Epithelial cell of prostate (primary cell): Measurements from ENCODE around the gene WWOX.

Experiments
- DNase-seq: peaks from one replicate; pipeline ENCODE4 v3.0.0-alpha.2; 2011; ENCODE audit warnings: low read depth, low spot score
- H3K27ac ChIP-seq: fragments of 450-650 bp; 2 replicates; pipeline ENCODE4 v1.5.1; 2017; ENCODE audit warnings: mild to moderate bottlenecking

The WWOX gene

DNA sequence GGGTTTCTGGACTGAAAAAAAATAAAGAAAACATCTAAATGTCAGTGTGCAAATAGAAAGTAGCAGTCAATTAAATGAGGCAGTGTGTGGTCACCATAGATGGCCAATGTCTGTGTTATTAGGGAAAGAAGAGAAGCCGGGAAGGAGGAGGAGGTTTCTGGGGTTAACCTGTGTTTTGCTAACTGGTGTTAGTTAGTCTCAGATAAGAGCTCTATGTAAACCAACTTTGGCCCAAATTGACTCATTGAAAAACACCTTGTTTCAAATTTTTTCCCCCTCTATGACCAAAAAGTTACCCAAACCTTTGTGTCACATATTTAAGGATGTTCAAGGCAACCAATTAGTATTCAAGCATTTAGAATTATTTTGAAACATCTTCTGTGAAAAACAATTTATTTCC is 970.2 kb downstream of the WWOX start:
- H3K27ac ChIP-seq: no peak overlapping the region
- no peak for DNase-seq

DNA sequence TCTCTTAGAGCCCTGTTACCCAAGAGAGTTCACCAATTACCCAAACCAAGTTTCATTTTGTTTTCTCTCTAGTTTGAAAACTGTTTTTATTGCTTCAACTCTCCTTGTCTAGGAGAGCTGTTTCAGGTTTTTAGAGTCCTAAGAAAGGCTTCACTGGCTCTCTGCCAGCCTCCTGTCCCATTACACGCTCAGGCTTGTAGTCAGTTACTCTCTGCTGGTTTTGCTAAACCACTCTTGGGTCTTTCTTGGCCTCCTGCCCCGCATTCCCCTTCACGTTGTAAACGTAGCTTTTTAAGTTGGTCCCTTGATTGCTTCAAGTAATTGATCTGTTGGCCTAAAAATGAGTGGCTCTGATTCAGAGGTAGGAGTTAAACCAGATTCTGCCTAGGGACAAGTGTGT is 972.0 kb downstream of the WWOX start:
- no peak overlapping the region for H3K27ac ChIP-seq
- DNase-seq: no peak

GRCh38 chr16:79072517-79072916 is 973.1 kb downstream of the WWOX start:
- no peak for DNase-seq
- H3K27ac ChIP-seq: no peak overlapping the region

GRCh38 chr16:79073566-79073965 is 974.1 kb downstream of the WWOX start:
- no peak overlapping the region for H3K27ac ChIP-seq
- no peak for DNase-seq

DNA sequence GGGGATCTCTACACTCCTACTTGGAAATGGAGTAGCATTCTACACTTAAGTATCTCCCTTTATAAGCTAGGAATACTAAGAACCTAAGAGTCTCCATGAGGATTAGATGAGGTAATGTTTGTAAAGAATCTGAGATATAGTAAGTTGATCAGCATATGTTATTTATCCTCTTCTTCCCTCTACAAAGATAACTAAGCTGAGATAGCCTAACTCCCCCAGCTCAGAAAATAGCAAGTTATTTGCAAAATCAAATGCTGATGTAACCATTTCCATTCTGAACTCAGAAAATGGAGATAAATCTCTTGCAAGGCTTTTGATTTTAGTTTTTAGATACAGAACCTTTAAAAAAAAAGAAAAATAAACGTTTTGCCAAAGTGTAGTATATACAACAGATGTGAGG is 975.1 kb downstream of the WWOX start:
- no peak for DNase-seq

DNA sequence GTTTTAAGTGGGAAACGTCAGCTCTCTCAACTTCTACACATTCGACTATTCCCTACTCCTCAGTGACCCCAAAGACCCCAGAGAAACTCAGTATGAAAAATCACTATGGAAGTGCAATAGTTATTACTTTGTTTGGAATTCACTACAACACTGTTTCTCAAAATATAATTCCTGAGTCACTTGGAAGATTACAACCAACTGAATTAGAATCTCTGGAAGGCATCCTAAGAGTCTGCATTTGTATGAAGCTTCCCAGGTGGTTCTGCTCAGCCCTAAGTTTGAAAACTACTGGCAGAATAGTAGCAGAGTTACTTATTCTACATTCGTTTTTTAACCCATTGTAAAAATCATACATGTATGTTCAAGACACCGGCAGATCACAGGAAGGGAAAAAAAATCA is 975.5 kb downstream of the WWOX start:
- no peak for DNase-seq
- H3K27ac ChIP-seq: no peak overlapping the region

More for the DNA sequence above, 975.1 kb downstream of the WWOX start:
- H3K27ac ChIP-seq: no peak overlapping the region

DNA sequence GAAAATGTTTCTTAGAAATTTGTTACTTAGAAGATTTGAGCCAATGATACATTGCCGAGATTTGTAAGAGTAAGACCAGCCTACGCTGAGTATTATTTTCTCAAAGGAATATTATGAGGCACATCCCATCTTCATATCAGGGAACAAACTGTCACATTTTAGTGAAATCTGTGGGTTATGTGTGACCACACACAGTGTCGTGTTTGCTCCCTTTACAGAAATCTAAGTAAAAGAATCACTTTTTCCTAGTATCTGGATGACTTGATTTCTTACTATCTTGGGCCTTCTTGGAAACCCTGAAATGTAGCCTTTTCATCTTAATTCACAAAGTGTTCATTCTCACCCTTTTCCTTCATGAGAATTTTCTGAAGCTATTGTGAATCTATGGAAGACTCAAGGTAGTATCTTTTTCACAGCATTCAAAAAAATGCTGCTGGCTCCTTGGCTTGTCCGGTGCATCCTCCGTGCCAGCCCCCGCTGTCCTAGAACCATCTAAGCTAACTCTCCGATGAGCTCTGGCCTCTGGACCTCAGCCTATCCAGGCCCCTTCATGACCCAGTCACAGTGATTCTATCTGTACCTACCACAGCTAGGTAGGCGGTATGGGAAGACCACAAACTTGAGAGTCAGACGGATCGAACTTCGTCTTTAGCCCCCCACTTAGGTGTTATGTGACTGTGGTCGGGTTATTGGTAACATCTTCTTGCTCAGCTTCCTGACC is 976.8 kb downstream of the WWOX start:
- DNase-seq: no peak
- H3K27ac ChIP-seq: no peak overlapping the region

DNA sequence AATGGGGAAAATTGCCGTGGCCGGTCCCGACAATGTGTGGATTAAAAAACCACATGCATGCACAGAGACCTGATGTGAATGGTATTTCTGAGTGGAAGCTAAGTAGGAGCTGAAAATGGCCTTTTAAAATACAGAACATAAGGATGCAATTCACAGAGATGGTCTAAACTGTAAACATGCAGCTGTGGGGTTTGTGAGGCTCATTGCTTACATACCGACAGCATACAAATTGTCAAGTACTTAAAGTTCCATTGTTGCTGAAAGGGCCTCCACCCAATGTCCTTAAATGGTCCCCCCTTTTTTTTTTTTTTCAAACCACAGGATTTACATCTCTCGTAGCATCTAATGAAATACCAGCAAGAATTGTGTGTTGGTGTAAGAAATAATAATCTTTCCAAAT is 977.9 kb downstream of the WWOX start:
- DNase-seq: no peak

DNA sequence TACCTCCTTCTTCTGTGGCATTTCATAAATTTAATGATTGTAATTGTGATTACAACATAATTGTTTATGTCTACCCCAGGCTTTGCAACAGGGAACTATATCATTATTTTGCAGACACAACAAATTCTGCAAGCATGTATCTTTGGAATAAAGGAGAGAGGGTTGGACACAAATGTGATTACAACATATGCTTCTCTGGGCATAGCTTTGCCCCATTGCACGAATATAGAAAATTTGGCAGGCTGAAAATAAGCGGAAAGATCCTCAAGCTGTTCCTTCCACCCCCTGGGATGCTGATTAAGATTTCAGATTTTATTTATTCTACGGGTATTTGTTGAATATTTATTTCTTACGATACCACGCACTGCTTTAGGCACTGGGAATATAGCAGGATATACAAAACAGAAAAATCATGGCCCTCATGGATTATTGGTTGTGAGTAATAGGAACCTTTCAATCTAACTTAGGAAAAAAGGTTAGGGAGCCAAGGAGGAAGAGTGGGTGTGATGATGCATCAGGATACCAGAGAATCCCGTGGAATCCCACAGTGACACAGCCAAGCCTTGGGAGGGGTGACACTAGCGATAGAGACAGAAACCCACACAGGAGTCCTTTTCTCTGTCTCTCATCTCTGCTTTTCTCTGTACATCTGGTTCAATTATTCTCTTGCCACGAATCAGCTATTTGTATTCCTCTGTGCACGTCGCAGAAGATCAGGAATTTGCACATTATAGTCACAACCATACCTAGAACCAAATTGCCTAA is 980.4 kb downstream of the WWOX start:
- DNase-seq: no peak
- no peak overlapping the region for H3K27ac ChIP-seq

More for the DNA sequence above, 977.9 kb downstream of the WWOX start:
- H3K27ac ChIP-seq: no peak overlapping the region

GRCh38 chr16:79081297-79082066 is 982.0 kb downstream of the WWOX start:
- DNase-seq: no peak
- H3K27ac ChIP-seq: no peak overlapping the region

- no peak for DNase-seq
- no peak overlapping the region for H3K27ac ChIP-seq
Observed at GRCh38 chr16:79082970-79083369, 983.5 kb downstream of the WWOX start.

DNA sequence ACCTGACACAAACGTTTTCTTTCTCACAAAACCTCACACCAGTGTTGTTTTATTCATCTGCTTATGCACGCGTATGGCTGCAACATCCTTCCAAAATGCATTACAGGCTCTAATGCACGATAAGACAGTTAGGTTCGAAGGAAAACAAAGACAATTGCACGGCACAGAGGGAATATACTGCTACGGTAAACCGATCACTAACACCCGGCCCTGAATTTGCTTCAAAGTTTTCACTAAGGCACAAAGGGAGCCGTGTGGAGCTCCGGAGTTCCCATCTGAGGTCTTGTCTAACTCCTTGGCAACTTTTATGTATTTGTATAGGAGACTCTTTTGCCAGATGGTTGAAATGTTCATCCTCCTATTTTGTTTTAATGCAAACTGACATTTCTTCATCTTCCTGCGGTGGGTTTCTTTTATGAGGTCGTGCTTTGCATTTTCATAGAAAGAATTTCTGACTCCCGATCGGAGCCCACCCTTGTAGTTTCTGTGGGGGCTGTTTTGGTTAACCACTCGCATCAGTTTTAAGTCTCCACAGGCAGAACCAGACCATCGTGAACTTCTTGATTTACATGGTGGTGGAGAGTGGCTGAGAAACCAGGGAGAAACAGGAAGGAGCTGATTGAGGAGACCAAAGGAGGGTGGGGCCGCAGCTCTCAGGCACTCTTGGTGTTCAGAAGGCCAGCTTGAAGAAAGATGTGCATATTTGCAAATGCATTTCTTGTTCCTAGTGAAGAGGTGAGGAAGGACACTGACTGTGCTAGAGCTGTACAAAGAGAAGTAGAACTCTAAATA is 984.2 kb downstream of the WWOX start:
- DNase-seq: no peak
- H3K27ac ChIP-seq: no peak overlapping the region

DNA sequence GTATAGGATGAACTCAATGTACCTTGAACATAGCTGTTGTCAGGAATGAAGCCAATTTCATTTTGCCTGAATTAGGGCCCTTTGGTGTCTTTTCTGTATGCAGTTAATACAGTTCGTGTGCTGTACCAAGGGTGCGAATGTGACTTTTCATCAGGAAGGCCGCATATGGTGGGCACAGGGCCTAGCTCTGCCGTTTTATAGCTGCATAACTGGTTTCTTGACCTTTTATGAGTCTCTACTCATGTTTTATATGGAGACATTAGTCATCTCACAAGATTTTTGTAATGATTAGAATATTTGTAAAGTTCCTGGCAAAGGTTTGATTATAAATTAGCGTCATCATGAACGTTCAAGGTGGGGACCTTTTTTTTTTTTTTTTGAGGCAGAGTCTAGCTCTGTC is 989.5 kb downstream of the WWOX start:
- DNase-seq: no peak

DNA sequence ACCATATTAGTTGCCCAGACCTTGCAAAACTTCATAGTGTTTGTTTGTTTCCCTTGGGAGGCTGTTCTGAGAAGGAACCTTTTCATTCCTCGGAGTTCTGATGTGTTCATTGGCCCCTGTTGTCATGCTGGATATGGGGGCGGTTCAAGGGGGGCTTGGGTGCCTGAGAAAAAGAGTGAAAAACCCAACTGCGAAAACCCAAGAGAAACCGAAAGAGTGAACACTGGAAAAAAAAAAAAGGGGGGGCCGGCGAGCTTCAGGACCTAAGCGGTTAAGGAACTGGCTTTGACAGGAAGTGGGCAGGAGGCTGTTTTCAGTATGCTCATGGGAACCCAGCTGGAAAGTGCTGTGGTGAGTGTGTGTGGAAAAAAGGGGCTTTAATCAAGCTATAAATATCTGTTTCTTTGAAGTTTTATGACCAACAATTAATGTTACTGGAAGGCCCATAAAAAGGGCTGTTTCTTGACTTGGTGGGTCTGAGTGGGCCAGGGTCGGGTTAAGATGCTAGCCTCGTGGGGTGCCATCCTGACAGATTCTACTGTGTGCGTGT is 990.4 kb downstream of the WWOX start:
- no peak overlapping the region for H3K27ac ChIP-seq
- no peak for DNase-seq

More for the DNA sequence above, 989.5 kb downstream of the WWOX start:
- no peak overlapping the region for H3K27ac ChIP-seq

DNA sequence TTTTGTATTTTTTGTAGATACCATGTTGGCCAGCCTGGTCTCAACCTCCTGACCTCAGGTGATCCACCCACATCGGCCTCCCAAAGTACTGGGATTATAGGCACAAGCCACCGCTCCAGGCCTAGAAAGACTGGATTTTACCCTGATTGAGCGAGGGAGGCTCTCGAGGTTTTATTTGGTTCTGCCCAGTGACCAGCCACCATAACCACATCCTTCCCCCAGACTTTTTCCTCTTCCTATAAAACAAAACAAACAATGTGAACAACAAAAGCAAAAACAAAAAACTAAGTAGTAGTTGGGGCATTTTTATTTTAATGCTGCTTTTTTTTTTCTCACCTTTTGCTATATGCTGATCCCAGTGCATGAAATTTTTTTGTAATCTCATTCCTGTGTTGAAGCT is 991.5 kb downstream of the WWOX start:
- H3K27ac ChIP-seq: no peak overlapping the region
- no peak for DNase-seq

DNA sequence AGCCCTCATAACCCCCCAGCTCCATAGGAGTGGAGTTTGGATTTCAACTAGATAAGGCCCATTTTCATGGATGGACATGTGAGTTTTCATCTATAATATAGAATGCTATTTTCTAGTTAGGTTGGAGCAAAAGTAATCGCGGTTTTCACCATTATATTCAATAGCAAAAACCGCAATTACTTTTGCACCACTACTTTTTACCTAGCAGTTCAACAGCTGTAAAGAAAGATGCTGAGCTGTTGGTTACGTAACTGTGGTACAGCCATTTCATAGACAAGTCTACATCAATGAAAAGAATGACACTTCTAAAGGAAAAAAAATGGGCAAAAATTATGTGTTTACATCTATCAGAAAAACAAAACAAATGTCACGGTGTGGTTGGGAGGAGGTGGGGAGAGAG is 993.4 kb downstream of the WWOX start:
- no peak overlapping the region for H3K27ac ChIP-seq
- DNase-seq: no peak

GRCh38 chr16:79093554-79093967 is 994.1 kb downstream of the WWOX start:
- no peak overlapping the region for H3K27ac ChIP-seq
- DNase-seq: no peak

- H3K27ac ChIP-seq: no peak overlapping the region
- no peak for DNase-seq
Observed at GRCh38 chr16:79096246-79096645, 996.8 kb downstream of the WWOX start.

DNA sequence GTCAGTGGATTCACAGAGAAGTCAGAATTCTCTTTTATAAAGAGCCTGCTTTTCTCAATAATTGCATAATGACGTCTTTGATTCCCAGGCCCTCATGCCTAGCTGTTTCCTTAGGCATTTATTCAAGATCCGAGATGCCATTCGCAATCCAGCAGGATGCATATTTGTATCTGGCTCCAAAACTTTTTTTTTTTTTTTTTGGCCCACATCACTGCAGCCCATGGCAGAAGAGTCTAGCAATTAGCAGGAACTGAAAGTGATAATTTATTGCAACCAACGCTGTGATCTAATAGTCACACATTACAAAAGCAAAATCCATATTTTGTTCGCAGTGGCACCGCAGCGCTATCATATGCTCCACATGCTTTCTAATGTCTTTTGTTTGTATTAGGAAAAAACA is 997.7 kb downstream of the WWOX start:
- no peak for DNase-seq
- no peak overlapping the region for H3K27ac ChIP-seq

- H3K27ac ChIP-seq: no peak overlapping the region
- no peak for DNase-seq
Observed at GRCh38 chr16:79097771-79098170, 998.3 kb downstream of the WWOX start.
